Measurements from ENCODE around the gene TPT1.

TPT1 gene

DNA sequence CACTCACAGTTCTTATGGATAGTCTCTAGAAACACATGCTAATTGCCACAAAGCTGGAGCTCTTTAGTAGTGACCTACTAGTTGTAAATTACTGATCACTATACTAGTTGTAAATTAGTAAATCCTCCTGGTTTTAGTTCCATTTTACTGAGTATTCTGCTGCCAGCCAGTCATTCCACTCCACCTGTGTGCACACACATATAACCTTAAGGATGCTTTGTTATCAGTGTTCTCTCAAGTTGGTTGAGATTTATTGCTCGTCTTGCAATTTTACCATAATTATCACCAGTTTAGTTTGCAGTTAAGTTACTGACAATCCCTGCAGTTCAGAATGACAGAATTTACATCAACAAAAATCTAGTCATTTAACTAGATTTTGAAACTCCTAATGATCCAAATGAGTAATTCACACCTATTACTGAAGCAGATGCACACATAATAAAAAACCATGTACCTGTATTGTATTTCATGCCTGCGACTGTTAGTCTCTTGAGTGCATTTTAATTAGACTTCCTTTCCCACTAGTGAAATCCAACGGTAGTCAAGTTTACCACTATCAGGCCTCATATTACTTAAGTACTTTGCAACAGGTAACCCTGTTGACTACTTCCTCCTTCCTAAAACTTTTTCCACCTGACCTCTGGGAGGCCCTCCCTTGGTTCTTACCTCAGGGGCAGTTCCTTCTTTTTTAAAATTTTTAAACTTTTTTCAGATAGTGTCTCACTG is 7.6 kb downstream of the TPT1 start:
- DNase-seq, result no peak

DNA sequence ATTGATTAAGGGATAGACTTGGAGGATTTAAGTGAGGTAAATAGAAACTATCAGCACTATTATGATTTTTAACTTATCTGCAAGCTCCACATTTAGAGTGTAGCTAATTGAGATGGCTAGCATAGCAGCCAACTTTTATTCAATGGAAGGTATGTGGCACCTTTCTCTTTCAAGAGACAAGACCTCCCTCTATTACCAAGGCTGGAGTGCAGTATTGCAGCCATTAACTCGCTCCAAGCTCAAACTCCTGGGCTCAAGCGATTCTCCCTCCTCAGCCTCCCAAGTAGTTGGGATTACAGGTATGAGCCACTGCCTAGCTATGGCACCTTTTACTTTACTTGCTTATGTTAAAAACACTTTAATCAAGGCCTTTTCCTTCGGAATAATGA is 8.2 kb downstream of the TPT1 start:
- DNase-seq, result no peak

DNA sequence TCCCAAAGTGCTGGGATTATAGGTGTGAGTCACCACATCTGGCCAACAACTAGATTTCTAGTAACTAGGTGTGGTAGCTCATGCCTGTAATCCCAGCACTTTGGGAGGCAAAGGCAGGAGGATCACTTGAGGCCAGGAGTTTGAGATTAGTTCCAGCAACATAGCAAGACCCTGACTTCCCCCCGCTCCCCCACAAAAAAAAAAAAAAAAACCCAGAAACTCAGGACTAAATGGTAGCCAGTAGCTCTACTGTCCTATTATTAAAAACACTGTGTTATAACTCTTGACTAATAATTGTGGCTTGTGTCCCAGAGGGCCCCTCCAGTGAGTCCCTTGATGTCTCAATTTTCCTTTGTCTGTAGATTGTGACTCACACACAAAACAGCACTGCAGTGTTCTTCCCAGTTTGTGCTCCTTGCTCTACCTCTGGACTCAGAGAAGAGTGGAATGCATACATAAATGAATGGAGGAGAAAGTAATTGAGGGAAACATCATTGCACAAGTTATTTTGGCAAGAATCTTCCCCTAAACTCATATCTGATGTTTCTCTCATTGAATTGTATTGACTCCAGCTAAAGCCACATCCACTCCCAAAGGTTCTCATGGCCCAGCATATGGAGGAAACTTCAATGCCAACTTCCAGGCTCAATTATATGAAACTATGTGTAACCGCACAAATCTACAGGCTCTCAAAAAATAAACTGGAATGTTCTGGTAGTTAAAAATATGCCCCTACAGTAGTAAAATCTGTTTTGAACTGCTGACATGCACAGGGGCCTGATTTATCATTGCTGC is 8.8 kb downstream of the TPT1 start:
- no peak for DNase-seq

DNA sequence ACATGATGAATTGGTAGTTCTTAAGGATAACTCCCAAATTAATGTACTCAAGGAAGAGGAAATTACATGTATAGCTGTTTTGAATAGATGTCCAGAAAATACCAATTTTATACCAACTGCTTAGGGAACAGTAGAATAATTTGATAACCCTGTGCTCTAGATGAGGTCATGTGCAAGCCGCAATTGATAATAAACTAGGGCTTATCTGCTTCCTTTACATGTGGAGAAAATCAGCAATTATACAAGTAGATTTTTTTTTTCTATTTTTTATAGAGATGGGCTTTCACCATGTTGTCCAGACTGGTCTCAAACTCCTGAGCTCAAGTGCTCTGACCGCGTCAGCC is 9.3 kb downstream of the TPT1 start:
- no peak for DNase-seq

DNA sequence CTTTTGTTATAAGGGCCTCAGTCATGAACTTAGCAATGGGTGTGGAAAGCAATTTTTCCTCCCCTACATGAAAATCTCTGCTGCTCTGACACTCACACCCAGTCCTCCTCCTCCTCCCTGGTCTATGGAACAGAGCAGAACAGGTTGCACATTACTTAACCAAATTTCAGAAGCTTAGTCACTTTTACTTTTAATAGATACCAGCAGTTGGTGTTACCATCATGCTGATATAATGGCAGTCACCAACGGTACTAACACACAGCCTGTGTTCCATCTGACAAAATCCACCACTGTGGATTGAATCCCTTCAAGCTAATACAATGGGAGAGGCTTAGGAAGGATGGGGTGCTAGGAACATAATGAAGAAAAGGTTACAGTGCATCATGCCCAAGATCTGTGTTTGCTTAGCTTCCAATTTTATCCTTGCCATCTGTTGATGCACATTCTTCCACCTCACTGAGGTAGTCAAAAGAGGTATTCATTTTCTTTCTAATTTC is 9.8 kb downstream of the TPT1 start:
- DNase-seq, result no peak

DNA sequence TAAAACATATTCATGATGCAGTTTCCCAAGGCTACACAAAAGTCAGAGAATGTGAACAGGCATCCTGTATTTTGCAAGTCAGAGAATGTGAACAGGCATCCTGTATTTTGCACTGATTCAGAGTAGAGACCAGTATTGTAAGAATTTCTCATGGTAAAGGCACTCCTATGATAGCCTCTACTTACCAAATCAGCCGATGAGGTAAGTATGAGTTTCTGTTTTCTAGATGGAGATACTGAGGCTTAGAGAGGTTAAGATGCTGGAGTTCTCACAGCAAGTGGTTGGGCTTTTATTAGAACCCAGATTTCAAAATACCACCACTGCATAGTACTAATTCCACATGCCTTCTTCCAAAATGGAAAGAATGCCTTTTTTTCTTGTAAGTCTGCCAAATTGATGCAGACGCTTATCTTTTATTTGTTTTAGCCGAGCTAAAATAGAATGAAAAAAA is 12.3 kb downstream of the TPT1 start:
- DNase-seq, result no peak

DNA sequence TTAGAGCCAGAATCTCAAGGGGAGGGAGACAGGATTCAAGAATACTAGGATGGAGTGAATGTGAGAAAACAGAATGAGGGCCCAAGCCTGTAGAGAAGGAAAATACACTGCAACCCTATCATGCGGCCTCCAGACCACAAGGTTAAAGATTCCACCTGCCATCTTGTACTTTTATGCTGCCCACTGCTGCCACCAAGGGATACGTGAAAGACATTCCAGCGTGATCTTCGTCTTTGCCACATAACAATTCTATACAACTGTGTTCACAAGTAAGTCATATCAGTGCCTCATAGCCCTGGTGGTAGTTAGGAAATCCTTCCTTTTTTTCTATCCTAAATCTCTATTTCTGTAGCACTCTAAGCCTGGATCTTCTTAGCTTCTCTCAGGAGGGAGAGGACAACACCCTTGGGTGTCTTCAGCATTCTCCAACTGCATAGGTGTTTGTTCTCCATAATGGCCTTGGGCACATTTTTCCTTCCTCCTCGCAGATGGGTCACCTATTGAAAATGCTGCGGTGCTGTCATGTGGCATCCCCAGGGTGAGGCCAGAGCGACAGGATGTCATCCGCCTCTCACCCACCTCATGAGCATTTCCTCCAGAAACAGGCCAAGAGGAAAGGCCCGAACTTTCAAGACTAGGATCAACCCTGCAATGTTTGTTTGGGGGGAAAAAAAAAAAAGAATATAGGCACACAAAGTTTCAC is 13.6 kb downstream of the TPT1 start:
- no peak for DNase-seq

DNA sequence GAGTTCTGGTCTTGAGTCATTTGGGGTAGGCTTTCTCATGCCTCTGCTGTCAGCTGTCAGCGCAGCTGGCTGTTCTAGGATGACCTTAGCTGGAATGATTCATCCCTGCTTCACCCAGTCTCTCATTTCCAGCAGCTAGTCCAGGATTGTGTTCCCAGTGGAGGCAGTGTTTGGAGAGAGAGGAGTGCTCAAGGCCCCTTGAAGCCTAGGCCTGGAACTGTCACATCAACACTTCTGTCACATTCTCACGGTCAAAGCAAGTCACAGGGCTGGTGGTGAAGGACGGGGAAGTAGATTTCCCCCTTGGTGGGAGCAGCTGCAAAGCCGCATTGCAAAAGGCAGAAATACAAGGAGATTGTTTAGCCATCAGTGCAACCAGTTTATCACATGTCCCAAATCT is 15.2 kb downstream of the TPT1 start:
- no peak for DNase-seq

DNA sequence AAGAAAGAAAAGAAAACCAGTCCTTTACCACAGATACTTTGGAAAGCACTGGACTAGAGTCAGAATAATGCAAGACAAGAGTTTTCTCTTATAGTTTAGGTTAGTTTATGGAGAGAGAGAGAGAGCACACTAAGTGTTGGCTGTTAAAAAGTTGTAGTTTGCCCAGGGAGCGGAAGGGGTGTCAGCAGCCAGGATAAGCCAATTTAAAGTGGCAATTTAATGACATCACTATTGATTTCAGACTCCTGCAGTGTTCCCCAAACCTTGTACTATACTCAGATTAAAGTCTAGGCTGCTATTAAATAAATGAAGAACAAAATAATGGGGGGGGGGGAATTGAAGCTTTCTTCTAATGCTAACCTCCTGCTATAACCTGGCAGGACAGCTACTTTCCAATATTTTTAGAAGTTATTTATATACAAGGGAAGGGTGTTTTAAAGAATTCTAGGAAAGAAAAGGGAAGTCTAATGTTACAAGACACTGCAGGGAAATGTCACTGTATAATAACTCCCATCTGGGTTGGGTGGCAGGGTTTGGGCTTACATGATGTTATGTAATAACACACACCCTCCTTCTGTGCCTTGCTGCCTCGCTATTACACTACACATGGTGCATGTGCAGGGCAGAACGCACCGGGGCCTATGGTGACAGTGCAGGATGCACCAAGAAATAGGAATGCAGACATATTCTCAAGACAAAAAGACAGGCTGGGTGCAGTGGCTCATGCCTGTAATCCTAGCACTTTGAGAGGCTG is 19.9 kb downstream of the TPT1 start:
- DNase-seq, result no peak

DNA sequence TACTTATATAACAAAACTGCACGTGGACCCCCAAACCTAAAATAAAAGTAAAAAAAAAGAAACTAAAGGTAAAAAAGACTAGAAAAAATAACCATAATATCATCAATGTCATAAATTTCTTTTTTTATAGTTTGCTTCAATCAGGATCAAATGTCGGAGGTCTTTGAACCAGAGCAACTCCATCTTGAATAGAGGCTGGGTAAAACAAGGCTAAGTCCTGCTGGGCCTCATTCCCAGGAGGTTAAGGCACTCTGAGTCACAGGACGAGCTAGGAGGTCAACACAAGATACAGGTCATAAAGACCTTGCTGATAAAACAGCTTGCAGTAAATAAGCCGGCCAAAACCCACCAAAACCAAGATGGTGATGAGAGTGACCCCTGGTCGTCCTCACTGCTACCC is 24.0 kb downstream of the TPT1 start:
- DNase-seq, result no peak

DNA sequence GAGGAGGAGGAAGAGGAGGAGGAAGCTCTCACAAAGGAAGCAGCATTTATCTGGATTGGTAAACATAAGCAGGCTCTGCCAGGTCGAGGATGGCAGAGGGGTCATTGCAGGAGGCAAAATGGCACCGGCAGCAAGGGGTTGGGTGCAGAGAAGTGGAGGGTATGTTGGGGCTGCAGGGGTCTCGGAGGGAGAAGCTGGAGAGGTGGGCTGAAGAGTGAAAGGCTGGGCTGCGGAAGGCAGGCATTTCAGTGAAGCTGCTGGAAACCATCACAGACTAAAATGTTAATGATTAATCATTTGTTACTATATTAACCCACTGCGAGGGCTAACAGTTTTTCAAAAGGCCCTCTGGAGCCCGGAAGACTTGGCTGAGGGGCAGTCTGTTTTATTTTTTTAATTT is 24.6 kb downstream of the TPT1 start:
- DNase-seq, result no peak

DNA sequence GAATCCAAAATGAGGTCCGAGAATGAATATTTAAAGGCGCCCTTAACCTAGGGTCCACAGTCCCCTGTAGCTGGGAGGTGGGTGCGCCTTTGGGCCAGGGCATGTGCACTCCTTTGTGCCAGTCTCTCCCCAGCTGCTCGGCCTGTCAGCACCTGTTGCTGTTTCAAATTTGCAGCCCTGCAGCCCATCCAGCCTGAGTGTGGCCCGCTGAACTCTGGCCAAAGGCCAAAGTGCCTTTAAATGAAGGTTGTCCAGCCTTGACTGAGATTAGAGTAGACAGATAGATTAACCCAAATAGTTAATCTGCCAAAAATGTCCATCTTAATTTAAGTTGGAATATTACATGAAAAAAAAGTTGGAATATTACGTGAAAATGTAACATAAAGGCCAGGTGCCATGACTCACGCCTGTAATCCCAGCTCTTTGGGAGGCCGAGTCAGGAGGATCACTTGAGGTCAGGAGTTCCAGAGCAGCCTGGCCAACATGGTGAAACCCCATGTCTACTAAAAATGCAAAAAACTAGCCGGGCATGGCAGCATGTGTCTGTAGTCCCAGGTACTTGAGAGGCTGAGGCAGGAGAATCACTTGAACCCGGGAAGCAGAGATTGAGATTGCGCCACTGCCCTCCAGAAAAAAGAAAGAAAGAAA is 25.3 kb downstream of the TPT1 start:
- no peak for DNase-seq

DNA sequence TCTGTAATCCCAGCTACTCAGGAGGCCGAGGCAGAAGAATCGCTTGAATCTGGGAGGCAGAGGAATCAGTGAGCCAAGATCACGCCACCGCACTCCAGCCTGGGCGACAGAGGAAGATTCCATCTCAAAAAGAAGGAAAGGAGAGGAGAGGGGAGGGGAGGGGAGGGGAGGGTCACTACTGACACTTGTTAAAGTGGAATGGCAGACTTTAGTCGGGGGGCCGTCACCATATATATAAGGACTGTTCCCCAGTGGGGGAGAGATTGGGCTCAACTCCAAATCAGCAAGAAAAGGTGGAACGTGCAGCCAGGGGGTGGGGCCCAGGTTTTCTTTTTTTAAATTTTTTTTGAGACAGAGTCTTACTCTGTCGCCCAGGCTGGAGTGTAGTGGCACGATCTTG is 26.2 kb downstream of the TPT1 start:
- no peak for DNase-seq

DNA sequence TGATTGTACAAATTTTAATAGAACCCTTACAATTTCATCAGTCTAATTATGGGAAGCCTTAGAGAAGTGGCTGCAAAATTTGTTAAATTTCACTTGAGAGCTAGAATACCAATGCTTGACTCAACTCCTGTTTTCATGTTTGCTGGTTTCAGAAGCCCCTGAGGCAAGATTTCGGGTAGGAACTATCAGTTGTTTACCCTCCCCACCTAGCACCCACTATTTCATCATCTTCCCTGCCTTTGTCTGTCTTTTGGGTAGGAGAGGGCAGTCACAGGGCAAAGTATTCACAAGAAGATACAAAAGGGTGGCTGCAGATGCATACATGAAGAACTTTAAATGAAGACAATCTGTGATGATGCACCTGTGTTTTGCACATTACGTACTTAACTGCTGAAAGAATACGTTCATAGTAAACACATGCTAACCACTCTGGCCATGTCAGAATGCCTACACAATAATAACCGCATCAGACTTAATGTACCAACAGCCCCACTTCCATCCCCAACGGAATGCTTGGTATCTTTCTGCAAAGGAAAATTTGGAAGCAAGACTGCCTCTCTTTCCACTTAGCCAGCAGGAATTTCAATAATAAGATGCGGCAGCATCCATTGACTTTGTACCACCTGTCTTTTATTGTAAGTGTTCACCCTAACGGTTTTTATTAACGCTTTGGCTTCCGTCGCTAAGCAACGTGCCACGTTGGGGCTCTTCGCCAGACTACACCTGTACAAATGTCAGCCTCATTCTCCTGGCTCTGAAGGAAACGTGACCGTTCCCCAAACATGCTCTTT is 30.4 kb downstream of the TPT1 start:
- no peak for DNase-seq

DNA sequence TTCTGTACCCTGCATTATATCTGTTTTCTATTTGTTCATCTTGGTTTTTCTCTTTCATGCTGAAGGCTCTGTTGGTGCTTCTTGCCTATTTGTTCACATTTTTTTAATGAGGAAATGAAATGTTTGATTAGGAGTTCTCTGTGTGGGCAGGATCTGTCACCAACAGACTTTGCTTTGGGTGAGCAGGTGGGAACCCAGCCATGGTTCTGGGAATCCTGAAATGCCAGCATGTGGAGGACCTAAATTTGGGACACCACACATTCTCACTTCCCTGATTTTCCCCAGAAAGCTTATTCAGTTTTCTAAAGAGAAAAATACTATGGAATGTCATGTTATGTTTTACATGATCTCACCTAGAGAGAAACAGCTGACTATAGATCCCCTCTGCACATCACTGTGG is 34.0 kb downstream of the TPT1 start:
- DNase-seq, result no peak

DNA sequence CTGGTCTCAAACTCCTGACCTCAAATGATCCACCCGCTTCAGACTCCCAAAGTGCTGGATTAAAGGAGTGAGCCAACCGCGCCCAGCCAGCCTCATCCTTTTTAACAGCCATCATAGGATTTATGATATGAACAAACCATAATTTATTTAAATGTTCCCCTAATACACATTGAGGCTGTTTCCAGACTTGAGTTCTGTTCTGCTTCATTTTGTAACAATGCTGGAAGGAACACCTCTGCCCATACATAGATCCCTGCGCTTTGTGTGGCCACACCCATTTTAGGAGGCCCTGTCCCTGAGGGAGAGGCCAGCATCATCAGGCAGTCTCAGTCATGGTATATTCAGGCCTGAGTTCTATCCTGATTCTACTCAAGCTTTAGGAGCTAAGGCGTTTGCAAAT is 35.9 kb downstream of the TPT1 start:
- DNase-seq, result no peak

DNA sequence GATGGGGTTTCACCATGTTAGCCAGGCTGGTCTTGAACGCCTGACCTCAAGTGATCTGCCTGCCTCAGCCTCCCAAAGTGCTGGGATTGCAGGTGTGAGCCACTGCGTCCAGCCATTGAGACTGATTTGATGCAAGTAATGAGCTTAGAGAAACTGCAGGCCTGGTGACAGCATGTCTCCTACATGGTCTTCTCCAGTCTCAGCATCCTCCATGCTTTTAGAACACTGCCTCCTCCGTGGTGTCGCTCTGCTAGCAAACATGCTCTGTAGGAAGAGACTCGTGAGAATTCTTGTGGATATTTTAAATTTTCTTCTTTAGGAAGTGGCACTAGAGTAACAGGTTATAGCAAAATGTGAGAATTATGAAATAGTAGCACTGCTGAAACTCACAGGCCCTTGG is 37.1 kb downstream of the TPT1 start:
- DNase-seq, result no peak

DNA sequence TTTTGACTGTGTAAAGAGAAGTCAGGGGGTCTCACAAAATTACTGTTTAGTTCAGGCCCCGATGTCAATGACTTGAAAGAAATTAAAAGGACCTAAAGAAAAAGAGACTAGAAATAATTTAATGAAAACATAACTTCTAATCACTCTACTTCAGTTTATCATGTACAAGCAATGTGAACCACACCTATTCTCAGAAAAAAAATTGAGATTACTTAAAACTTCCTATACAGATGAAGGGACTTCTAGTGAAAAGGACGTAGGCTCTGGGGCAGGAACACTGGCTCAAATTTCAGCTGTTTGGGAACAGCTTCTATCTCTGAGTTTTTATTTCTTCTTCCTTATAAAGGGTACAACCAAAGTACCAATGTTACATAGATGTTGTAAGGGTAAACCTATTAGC is 38.0 kb downstream of the TPT1 start:
- DNase-seq, result no peak

DNA sequence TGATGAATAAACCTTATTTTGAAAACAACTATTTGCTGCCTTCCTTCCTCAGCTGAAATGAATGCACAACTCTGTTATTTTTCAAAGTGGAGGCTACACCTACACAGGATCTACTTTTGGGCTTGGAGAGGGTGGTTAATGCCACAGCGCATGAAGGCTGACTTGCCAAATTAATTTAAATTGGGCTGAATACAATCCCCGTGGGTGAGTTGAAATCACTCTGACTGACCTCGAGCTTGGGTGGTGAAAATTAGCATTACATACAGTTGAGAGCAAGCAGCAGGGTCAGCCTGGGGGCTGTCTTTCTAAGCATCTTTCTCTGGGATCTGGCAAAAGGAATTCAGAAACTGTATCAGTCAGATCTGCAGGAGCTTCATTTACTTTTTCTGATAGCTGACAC is 38.5 kb downstream of the TPT1 start:
- no peak for DNase-seq

DNA sequence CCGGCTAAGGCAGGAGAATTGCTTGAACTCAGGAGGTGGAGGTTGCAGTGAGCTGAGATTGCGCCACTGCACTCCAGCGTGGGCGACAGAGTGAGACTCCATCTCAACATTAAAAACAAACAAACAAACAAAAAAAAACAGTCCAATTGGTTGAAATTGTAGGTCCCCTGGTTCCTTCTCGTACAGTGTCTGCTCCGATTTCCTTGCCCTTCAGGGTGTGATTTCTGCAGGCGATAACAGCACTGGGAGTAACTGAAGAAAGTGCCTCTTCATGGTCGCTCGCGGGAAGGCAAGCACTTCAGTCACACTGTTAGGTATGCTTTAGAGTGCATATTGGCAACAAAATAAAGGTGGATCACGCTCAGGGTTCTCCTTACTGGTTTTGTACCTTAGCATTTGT is 39.7 kb downstream of the TPT1 start:
- no peak for DNase-seq

DNA sequence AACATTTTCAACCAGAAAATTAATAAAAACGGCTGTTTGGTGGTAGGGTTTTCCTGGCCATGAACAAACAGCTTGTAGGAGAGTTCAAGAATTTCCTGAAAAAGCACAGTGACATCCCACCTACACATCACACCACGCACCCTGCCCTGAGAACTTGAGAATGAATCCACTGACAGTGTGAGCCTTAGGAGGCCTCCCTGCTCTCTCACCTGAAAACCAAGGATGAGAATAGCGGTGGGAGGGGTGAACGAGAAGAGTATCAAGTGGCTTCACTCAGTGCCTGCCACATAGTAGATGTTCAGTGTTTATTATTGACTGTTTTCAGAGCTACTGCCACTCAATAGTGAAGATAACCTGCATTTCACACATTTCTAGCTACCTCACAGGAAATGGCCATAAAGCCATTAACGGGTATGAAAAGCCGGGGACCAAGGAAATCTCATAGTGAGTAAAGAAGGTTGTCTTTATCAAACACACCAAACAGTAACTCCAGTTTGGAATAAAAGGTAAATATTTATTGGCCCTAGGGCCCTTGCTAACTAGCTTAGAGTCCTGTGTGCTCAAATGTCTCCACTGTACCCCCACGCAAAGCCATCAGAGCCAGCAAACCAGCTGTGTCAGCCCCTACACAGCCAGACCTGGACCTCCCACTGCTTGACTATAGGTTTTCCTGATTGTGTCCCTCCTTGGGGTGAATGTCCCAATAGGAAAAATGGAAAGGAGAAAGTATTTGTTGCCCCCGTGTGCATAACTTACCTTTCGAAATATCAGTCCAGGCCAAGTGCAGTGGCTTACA is 40.6 kb downstream of the TPT1 start:
- DNase-seq, result no peak
